AG09309 (cell line): ENCODE data around the gene CADPS2.

ENCODE experiments used
- DNase-seq: peaks from one replicate; pipeline ENCODE4 v3.0.0-alpha.2; 2010; ENCODE audit warnings: low read depth
- H3K4me3 ChIP-seq: 2 replicates; pipeline ENCODE4 v1.5.1; 2011; ENCODE audit warnings: mild to moderate bottlenecking, low read depth, low read length, moderate library complexity; ENCODE audit not compliant: control insufficient read depth
- CTCF ChIP-seq: IDR thresholded peaks from 2 replicates; pipeline ENCODE4 v1.5.1; 2011; ENCODE audit warnings: mild to moderate bottlenecking, low read depth, low read length, inconsistent platforms; ENCODE audit not compliant: insufficient read depth, control insufficient read depth; ENCODE audit errors: missing control alignments

The CADPS2 gene

GRCh38 chr7:122602800-122603199 lies 283.5 kb downstream of the CADPS2 start:
- no peak for TF ChIP-seq CTCF
- no peak overlapping the region for H3K4me3 ChIP-seq
- no peak for DNase-seq

DNA sequence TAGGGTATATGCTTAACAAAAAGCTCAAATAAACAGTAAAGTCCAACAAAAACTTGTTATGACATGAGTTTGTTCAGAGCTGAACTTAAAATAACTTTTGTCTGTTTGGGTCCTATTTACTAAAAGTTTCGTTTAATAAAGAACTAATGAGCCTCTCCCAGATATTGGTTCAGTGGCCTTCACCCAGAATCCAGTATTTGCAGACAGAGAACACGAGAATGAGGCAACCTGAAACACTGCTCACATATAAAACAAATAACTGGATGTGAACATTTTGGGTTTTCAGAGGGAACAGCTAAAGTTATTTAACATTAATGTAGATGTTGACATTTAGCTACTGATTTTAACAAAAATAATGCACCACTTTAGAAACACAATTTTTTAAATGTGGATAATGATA lies 285.6 kb downstream of the CADPS2 start:
- TF ChIP-seq CTCF = no peak
- H3K4me3 ChIP-seq = no peak overlapping the region
- DNase-seq = no peak

GRCh38 chr7:122600042-122600441 lies 286.2 kb downstream of the CADPS2 start:
- TF ChIP-seq CTCF = no peak
- H3K4me3 ChIP-seq = no peak overlapping the region
- no peak for DNase-seq

GRCh38 chr7:122597277-122597676 lies 289.0 kb downstream of the CADPS2 start:
- no peak for DNase-seq
- no peak for TF ChIP-seq CTCF
- no peak overlapping the region for H3K4me3 ChIP-seq

GRCh38 chr7:122595885-122596284 lies 290.4 kb downstream of the CADPS2 start:
- no peak for DNase-seq
- TF ChIP-seq CTCF = no peak
- H3K4me3 ChIP-seq = no peak overlapping the region

DNA sequence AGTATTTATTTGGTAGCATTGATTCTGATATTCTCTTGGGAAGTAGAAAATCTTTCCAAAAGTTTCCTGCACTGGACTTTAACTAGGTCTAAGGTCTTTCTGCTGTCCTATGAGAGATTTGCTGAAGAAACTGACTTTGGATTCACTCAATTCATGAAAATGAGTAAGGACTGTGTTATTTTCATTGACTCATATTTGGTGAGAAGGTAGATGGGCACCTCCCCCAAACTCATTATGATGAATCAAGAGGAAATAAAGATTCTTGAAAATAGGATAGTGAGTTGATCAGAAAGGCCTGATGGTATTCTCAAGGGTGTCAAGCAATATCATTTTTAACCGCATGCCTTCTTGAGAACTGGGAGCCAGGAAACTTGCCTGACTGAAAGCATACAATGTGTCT lies 297.6 kb downstream of the CADPS2 start:
- no peak overlapping the region for H3K4me3 ChIP-seq
- no peak for TF ChIP-seq CTCF
- no peak for DNase-seq

DNA sequence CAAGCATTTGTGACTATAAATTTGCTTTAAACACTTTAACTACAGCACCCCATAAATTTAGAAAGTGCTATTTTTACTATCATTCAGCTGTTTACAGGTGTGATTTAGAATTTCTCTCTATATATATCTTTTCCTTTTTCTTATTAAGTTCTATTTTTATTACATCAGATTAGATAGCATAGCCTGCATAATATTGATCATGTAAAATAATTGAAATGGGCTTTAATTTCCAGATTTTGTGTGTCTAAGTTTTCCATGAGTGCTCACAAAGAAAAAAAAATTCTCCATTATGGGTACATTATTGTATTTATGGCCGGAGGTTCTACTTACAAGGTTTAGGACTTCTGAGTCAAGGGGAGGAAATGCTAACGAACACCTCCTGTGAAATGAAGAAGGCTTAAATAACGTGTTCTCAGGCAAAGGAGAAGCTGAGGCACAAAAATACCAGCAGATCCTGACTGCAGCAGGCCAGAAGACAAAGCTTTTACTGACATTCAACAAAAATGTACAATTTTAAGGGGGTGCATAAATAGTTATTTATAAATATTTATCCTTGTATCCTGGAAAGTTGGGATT lies 301.5 kb downstream of the CADPS2 start:
- no peak for TF ChIP-seq CTCF
- H3K4me3 ChIP-seq = no peak overlapping the region

More for the DNA sequence above, 301.5 kb downstream of the CADPS2 start:
- no peak for DNase-seq
